ENCODE data around the gene GKN1. TPM values are rescaled to one million over a fixed set of nuclear protein-coding genes. Genes with fewer than 3 reads are reported as not detected.

Gene GKN1
- total and polyA plus RNA-seq, 8 donors, result not detected

DNA sequence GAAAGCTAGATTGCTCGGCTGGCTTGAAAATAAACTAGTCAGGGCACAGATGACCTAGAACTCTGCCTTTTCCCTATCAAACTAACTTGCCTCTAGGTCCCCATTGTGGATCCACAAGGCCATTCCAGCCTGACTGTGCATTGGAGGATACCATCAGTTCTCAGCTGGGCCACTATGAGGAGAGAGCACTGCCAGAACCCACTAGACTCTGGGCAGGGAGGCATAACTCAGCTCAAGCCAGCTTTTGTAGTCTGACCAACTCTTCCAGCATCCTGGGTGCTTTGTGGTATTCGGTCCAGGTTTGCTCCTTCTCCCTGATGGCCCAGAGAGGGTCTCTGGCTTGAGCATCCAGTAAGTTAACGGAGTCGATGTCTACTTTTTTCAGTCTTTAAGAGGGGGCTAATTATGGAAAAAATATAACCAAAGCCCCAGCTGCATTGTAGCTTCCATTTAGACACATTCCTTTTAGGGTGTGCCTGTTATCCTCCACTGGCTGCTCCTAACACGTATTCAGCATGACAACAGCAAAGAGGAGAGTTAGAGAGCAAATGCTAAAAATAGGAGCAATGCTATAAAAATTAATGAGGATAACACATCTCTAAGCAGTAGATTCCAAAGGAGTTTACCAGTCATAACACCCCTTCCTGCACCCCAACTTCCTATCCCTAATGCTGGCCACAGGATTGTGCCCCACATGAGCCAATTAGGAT is 36.9 kb upstream of the GKN1 start:
- intact Hi-C loops (cut with DNase I), result no loop called here
- H3K9me3 ChIP-seq, result peaks cover 0 to 2% of the 10 kb centered on the region in 2 donors
- peak; percentile 10 for ATAC-seq
- no peaks in the 10 kb centered on the region for H3K27me3 ChIP-seq
- DNase-seq, result no peak
- no peak for TF ChIP-seq CTCF (IDR thresholded peaks at IDR 0.05)
- peaks cover 0 to 6% of the 10 kb centered on the region in 2 donors for H3K4me1 ChIP-seq
- H3K4me3 ChIP-seq, result no peak overlapping the region
- no peak overlapping the region for H3K27ac ChIP-seq
- no peaks in the 10 kb centered on the region for H3K36me3 ChIP-seq

GRCh38 chr2:68938938-68939337 is 35.5 kb upstream of the GKN1 start:
- intact Hi-C loops (cut with DNase I), result no loop called here
- Histone ChIP-seq H3K27ac (no peak overlapping the region), H3K4me1 (peaks cover 0 to 6% of the 10 kb centered on the region in 2 donors), H3K36me3 (no peaks in the 10 kb centered on the region), H3K9me3 (peaks cover 0 to 2% of the 10 kb centered on the region in 2 donors), H3K27me3 (no peaks in the 10 kb centered on the region), H3K4me3 (no peak overlapping the region)
- TF ChIP-seq CTCF (IDR thresholded peaks at IDR 0.05), result no peak
- no peak for ATAC-seq
- no peak for DNase-seq

DNA sequence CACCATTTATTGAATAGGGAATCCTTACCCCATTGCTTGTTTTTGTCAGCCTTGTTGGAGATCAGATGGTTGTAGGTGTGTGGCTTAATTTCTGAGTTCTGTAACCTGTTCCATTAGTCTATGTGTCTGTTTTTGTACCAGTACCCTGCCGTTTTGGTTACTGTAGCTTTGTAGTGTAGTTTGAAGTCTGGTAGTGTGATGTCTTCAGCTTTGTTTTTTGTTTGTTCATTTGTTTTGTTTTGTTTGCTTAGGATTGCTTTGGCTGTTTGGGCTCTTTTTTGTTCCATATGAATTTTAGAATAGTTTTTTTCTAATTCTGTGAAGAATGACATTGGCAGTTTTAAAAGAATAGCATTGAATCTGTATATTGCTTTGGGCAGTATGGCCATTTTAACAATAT is 34.5 kb upstream of the GKN1 start:
- no peak for TF ChIP-seq CTCF (IDR thresholded peaks at IDR 0.05)
- ATAC-seq (no peak), DNase-seq (no peak)
- H3K36me3 ChIP-seq, result no peaks in the 10 kb centered on the region
- no peaks in the 10 kb centered on the region for H3K27me3 ChIP-seq
- no peak overlapping the region for H3K27ac ChIP-seq
- H3K4me1 ChIP-seq, result peaks cover 0 to 6% of the 10 kb centered on the region in 2 donors
- H3K9me3 ChIP-seq, result peaks cover 0 to 2% of the 10 kb centered on the region in 2 donors
- no peak overlapping the region for H3K4me3 ChIP-seq
- intact Hi-C loops (cut with DNase I), result loop anchor here in 1 of 2 donors (10.0 kb wide), 1 partner anchor 365 kb away; no protein-coding TSS in a partner anchor

DNA sequence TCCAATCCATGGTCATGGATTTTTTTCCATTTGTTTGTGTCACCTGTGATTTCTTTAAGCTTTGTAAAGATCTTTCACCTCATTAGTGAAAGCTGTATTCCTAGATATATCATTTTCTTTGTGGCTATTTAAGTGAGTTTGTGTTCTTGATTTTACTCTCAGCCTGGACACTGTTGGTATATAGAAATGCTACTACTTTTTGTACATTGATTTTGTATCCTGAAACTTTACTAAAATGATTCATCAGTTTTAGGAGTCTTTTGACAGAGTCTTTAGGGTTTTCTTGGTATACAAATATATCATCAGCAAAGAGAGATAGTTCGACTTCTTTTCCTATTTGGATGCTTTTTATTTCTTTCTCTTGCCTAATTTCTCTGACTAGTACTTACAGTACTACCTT is 34.1 kb upstream of the GKN1 start:
- Histone ChIP-seq H3K36me3 (peaks cover 0 to 4% of the 10 kb centered on the region in 2 donors), H3K27ac (no peak overlapping the region), H3K4me3 (no peak overlapping the region), H3K27me3 (no peaks in the 10 kb centered on the region), H3K4me1 (peaks cover 0 to 6% of the 10 kb centered on the region in 2 donors), H3K9me3 (peaks cover 0 to 6% of the 10 kb centered on the region in 2 donors)
- ATAC-seq (no peak), DNase-seq (no peak)
- intact Hi-C loops (cut with DNase I), result loop anchor here in 1 of 2 donors (10.0 kb wide), 1 partner anchor 364 kb away; no protein-coding TSS in a partner anchor
- TF ChIP-seq CTCF (IDR thresholded peaks at IDR 0.05), result no peak

DNA sequence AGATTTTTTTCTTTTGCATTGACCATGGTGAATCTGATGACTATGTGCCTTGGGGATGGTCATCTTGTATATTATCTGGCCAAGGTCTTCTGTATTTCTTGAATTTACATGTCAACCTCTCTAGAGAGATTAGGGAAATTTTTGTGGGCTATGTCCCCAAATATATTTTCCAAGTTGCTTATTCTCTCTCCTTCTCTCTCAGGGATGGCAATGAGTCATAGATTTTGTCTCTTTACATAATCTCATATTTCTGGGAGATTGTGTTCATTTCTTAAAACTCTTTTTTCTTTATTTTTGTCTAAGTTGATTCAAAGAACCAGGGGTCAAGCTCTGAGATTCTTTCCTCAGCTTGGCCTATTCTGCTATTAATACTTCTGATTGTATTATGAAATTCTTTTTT is 31.6 kb upstream of the GKN1 start:
- DNase-seq (no peak), ATAC-seq (no peak)
- Histone ChIP-seq H3K4me1 (no peaks in the 10 kb centered on the region), H3K27ac (no peak overlapping the region), H3K9me3 (peaks cover 0 to 7% of the 10 kb centered on the region in 2 donors), H3K36me3 (peaks cover 0 to 9% of the 10 kb centered on the region in 2 donors), H3K4me3 (no peak overlapping the region), H3K27me3 (no peaks in the 10 kb centered on the region)
- intact Hi-C loops (cut with DNase I), result loop anchor here in 1 of 2 donors (10.0 kb wide), 1 partner anchor 362 kb away; no protein-coding TSS in a partner anchor
- no peak for TF ChIP-seq CTCF (IDR thresholded peaks at IDR 0.05)

All from left lung (tissue), 10 donors.